OCI-LY7 (cell line): Measurements from ENCODE around the gene NAA60.

Experiments used
- CTCF ChIP-seq: fragments of 200-600 bp; sonication (generic); conservative IDR thresholded peaks from 2 replicates; pipeline ENCODE4 v1.5.1; 2014; ENCODE audit warnings: mild to moderate bottlenecking, antibody characterized with exemption, low read length, moderate library complexity, mixed read lengths
- EZH2phosphoT487 ChIP-seq: fragments of 200-600 bp; sonication (generic); IDR thresholded peaks from 2 replicates; pipeline ENCODE4 v1.6.1; 2018; ENCODE audit warnings: low read depth, borderline replicate concordance, mild to moderate bottlenecking, mixed run types, antibody characterized with exemption, low read length, moderate library complexity, mixed read lengths

- TF ChIP-seq CTCF = no peak
- no peak for TF ChIP-seq EZH2phosphoT487
These were observed 34.8 kb upstream of the NAA60 start for GRCh38 chr16:3408561-3409197.
